DND-41 (cell line): Measurements from ENCODE around the gene BBLN.

Source experiments
- EZH2 ChIP-seq: IDR thresholded peaks from 3 replicates; pipeline ENCODE4 v1.6.1; 2012; ENCODE audit warnings: borderline replicate concordance, low read depth, mild to moderate bottlenecking, moderate library complexity, low read length, inconsistent platforms; ENCODE audit not compliant: severe bottlenecking
- TF ChIP-seq, protein P1 (sequence below): IDR thresholded peaks from 2 replicates; pipeline ENCODE4 v1.5.1; 2012; ENCODE audit warnings: borderline replicate concordance, low read length, moderate library complexity, mild to moderate bottlenecking; ENCODE audit not compliant: poor library complexity, severe bottlenecking; ENCODE audit errors: extremely low read depth

DNA sequence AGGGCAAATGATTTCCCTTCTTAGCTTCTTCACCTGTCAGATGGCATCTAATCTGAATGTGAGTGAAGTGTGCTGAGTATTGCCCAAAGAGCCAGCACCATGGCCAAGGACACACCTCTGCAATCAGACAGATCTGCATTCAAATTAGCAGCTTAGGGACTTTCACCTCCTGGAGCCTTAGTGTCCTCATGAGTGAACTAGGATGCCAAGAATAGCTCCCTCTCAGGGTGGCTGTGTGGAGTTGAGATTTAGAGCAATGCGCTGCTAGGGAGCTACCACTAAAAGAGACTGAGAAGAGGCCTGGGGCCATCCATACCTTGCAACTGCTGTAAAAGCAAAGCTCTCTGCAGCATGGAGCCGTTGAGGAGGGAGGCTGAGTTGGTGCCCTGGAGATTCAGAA lies 29.9 kb downstream of the BBLN start:
- TF ChIP-seq, protein P1, sequence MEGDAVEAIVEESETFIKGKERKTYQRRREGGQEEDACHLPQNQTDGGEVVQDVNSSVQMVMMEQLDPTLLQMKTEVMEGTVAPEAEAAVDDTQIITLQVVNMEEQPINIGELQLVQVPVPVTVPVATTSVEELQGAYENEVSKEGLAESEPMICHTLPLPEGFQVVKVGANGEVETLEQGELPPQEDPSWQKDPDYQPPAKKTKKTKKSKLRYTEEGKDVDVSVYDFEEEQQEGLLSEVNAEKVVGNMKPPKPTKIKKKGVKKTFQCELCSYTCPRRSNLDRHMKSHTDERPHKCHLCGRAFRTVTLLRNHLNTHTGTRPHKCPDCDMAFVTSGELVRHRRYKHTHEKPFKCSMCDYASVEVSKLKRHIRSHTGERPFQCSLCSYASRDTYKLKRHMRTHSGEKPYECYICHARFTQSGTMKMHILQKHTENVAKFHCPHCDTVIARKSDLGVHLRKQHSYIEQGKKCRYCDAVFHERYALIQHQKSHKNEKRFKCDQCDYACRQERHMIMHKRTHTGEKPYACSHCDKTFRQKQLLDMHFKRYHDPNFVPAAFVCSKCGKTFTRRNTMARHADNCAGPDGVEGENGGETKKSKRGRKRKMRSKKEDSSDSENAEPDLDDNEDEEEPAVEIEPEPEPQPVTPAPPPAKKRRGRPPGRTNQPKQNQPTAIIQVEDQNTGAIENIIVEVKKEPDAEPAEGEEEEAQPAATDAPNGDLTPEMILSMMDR, result no peak
- no peak for TF ChIP-seq EZH2
